GM19372 (cell line): ENCODE measurements around the gene DAPP1.

Experiments
- ATAC-seq: cut with Tn5 transposase; IDR thresholded peaks from one replicate; pipeline ENCODE4 v1.9.1; 2021; ENCODE audit warnings: mild to moderate bottlenecking, low read depth, moderate library complexity; ENCODE audit not compliant: unreplicated experiment

The DAPP1 gene

DNA sequence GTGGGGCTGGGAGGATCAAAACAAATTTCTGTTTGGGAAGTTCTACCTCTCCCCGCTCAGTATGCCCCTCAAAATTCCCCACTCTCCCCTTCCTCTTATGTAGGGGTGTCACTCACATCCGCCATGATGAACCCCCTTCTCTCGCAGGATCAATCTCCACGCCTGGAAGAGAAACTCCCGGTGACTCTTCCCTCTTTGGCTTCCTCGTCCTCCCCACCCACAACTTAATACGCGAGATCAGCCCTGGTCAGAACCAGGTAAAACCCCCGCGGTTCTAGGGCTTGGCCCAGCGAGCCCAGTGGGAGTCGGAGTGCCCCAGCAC, 77.2 kb downstream of the DAPP1 start:
- no peak for ATAC-seq

DNA sequence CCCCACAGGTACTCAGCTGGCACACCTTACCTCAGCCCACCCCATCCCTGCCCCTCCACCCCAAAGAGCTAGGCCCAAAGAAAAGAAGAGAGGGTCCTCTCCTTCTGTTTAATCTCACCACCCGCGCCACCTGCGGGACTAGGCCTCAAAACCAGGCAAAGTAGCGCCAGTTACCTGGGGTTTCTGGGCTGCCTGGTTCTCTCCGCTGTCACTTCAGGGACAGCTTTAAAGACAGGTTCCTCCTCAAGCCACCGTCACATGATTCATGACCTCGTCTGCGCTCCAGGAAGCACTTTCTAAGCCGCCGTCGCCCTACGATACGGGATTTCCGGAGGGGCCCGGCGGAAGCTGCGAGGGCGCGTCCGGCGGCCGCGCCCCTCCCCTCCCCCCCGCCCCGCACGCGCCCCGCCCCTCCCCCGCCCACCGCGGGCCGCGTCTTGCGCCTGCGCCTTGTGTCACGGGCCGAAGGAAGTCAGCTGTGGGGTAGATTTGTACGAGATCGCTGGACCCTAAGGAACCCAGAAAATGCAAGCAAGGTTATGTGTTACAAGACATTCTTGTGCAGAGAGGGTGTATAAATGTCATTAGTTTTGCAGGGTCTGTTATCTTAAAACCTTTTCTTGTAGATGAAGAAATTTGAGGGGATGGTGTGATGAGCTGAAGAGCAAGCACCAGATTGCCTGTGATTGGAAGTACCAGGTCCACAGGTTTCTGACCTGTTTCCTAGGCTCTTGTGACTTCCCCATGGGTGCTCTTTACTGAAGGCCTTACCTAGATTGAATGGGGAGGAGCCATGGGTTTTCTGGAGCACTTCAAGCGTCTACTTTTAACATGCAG, 77.8 kb downstream of the DAPP1 start, which contains the start of gene LAMTOR3:
LAMTOR3 (minus strand) TSS at position 267 of the 837 bp plus-strand sequence. CDS start 464 bp downstream, outside the sequence.
- peak; percentile 100 for ATAC-seq

DNA sequence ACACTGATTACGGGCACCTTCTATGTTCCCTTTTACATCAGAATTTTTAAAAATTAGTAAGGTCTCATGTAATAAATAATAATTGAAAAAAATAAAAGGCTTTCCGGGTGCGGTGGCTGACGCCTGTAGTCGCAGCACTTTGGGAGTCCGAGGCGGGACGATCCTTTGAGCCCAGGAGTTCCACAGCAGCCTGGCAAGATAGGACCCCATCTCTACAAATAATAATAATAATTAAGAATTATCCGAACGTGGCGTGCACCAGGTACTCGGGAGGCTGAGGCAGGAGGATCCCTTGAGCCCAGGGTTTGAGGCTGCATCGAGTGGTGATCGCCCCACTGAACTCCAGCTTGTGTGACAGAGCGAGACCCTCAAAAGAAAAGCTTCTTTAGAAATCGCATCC, 78.4 kb downstream of the DAPP1 start:
- ATAC-seq, result no peak

DNA sequence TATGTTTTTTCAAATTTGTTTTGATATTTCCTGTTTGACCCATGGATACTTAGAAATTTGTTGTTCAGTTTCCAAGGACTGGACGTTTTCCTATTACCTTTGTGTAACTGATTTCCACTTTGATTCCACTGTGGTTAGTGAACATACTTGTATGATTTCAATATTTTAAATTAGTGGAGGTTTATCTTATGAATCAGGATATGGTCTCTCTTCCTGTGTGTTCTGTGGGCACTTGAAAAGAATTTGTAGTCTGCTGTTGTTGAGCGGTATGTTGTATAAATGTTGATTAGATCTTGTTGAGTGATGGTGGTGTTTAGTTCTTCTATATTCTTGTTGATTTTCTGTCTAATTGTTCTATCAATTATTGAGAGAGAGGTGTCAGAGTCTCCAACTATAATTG, 98.8 kb downstream of the DAPP1 start:
- no peak for ATAC-seq

DNA sequence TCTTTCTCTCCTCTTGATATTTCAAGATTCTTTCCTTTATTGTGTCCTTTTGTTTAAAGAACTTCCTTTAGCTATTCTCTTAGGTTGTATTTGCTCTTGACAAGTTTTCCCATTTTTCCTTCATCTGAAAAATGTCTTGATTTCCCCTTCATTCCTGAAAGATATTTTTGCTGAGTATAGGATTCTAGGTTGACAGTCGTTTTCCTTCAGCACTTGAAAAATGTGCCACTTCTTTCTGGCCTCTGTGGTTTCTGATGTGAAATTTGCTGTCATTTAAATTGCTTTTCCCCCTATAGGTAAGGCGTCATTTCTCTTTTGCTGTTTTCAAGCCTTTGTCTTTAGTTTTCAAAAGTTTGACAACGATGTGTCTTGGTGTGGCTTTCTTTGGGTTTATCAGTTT, 100.9 kb downstream of the DAPP1 start:
- no peak for ATAC-seq

DNA sequence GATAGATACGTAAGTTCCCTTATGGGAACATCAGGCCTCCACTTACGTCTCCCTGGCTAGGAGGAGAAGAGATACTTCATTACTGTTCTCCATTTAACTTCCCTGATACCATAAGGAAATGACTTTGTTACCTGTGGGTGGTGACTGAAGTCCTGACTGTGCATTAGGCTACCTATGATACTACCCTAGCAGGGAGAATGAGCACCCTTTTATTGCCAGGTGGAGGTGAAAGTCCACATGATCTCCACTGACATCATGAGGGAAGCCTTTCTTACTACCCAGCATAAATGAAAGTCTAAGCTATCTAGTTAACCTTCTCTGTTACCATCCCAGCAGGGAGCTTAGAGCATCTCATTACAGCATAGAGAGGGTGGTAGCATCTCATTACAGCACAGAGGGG, 102.0 kb downstream of the DAPP1 start:
- ATAC-seq, result no peak
